GM12878 (cell line): ENCODE measurements around the gene GNB5. TPM values are rescaled to one million over a fixed set of nuclear protein-coding genes. Genes with fewer than 3 reads are reported as not detected.

Source experiments
- ATAC-seq: fragments of 200-7000 bp; cut with Tn5 transposase; 3 replicates; pipeline ENCODE4 v1.9.1; 2020; ENCODE audit warnings: mild to moderate bottlenecking, moderate library complexity
- BruUV-seq: library from RNA; stranded (reverse); fragments of 400-500 nt; replicated peaks from 2 replicates; lab custom pipeline; 2021; lab: Mats Ljungman, UMichigan
- CTCF ChIA-PET: fragments of 300-600 bp; sonication (Branson Sonifier 250); formaldehyde crosslinking; extraction: SDS; loops from one replicate; lab custom pipeline; 2021; ENCODE audit warnings: inconsistent platforms; lab: Yijun Ruan, JAX
- POLR2A ChIA-PET: fragments of 350-600 bp; formaldehyde crosslinking; extraction: SDS; loops from one replicate; lab custom pipeline; 2021; ENCODE audit warnings: inconsistent platforms; lab: Charles Lee
- RAD21 ChIA-PET: fragments of 300-600 bp; sonication (Branson Sonifier 250); formaldehyde crosslinking; loops from one replicate; lab custom pipeline; 2023; ENCODE audit warnings: antibody characterized with exemption; ENCODE audit not compliant: unreplicated experiment; lab: Charles Lee
- SMC1A ChIA-PET: fragments of 300-600 bp; sonication (Branson Sonifier 250); formaldehyde crosslinking; loops from one replicate; lab custom pipeline; 2023; ENCODE audit not compliant: unreplicated experiment, uncharacterized antibody; lab: Charles Lee
- DNase-seq: peaks from one replicate; pipeline ENCODE4 v3.0.0-alpha.2; 2011; ENCODE audit warnings: low read depth, low spot score
- FAIRE-seq: peaks from 3 replicates; lab custom pipeline; 2011; peaks lifted over from hg19 to GRCh38; lab: Jason Lieb, UNC
- H2AFZ ChIP-seq: 2 replicates; pipeline ENCODE4 v1.6.0; 2011; ENCODE audit warnings: low read depth, low read length, control low read depth; ENCODE audit not compliant: control insufficient read depth
- H3K27ac ChIP-seq: 2 replicates; pipeline ENCODE4 v1.5.1; 2011; ENCODE audit warnings: control low read depth; ENCODE audit not compliant: control insufficient read depth, insufficient read depth
- H3K27me3 ChIP-seq, 2 experiments: replicated peaks in 1 of 2; 2 replicates each; pipeline versions ENCODE4 v1.6.0 to v1.6.1; 2011; ENCODE audit warnings: low read length in 1 of 2; ENCODE audit not compliant: control insufficient read depth in 2 of 2, insufficient read depth in 2 of 2
- H3K36me3 ChIP-seq, 2 experiments: 2 replicates each; pipeline ENCODE4 v1.5.1; 2011; ENCODE audit warnings: low read length in 1 of 2; ENCODE audit not compliant: control insufficient read depth in 2 of 2, insufficient read depth in 2 of 2
- H3K4me1 ChIP-seq: 2 replicates; pipeline ENCODE4 v1.6.1; 2011; ENCODE audit warnings: mild to moderate bottlenecking, low read length, moderate library complexity, mixed read lengths; ENCODE audit not compliant: control insufficient read depth, insufficient read depth
- H3K4me2 ChIP-seq: 2 replicates; pipeline ENCODE4 v1.6.0; 2011; ENCODE audit warnings: control low read depth; ENCODE audit not compliant: control insufficient read depth, insufficient read depth
- H3K4me3 ChIP-seq: fragments of 200-600 bp; sonication (generic); 2 replicates; pipeline ENCODE4 v1.5.1; 2016
- H3K79me2 ChIP-seq: 2 replicates; pipeline ENCODE4 v1.6.0; 2011; ENCODE audit warnings: low read length; ENCODE audit not compliant: control insufficient read depth, insufficient read depth
- H3K9ac ChIP-seq: 2 replicates; pipeline ENCODE4 v1.8.0; 2011; ENCODE audit warnings: low read length, control low read depth, mixed read lengths; ENCODE audit not compliant: control insufficient read depth, insufficient read depth
- H3K9me3 ChIP-seq: replicated peaks from 3 replicates; pipeline ENCODE4 v1.5.1; 2011; ENCODE audit warnings: mild to moderate bottlenecking, low read length; ENCODE audit not compliant: control insufficient read depth, insufficient read depth
- H4K20me1 ChIP-seq: 2 replicates; pipeline ENCODE4 v1.6.0; 2011; ENCODE audit not compliant: control insufficient read depth, insufficient read depth
- ASH2L ChIP-seq: fragments of 300-600, 200-600 bp; sonication (generic); IDR thresholded peaks from 2 replicates; pipeline ENCODE4 v1.6.1; 2017; ENCODE audit warnings: low read depth, mild to moderate bottlenecking, borderline replicate concordance
- BCL3 ChIP-seq: IDR thresholded peaks from 2 replicates; pipeline ENCODE4 v1.6.1; 2011; ENCODE audit warnings: borderline replicate concordance, low read depth, mild to moderate bottlenecking, moderate library complexity, low read length; ENCODE audit not compliant: insufficient read depth, poor library complexity, severe bottlenecking
- BMI1 ChIP-seq: fragments of 450-650 bp; IDR thresholded peaks from 2 replicates; pipeline ENCODE4 v1.6.1; 2016; ENCODE audit warnings: mild to moderate bottlenecking, moderate library complexity, borderline replicate concordance
- CHD4 ChIP-seq: fragments of 200-600 bp; sonication (generic); IDR thresholded peaks from 2 replicates; pipeline ENCODE4 v1.6.1; 2016; ENCODE audit warnings: mild to moderate bottlenecking
- CREM ChIP-seq: IDR thresholded peaks from 2 replicates; pipeline ENCODE4 v1.6.1; 2014; ENCODE audit warnings: antibody characterized with exemption, low read depth
- EED ChIP-seq: sonication (generic); IDR thresholded peaks from 2 replicates; pipeline ENCODE4 v1.6.1; 2016; ENCODE audit warnings: antibody characterized with exemption, low read depth
- JUND ChIP-seq: IDR thresholded peaks from 2 replicates; pipeline ENCODE4 v1.6.1; 2012; ENCODE audit warnings: low read depth, mild to moderate bottlenecking, low read length, improper control_type of control experiment, moderate library complexity
- MTA3 ChIP-seq: IDR thresholded peaks from 2 replicates; pipeline ENCODE4 v1.6.1; 2012; ENCODE audit warnings: low read length, inconsistent platforms, borderline replicate concordance
- MYC ChIP-seq: IDR thresholded peaks from 2 replicates; pipeline ENCODE4 v1.6.1; 2011; ENCODE audit warnings: mild to moderate bottlenecking, low read length, moderate library complexity, inconsistent platforms; ENCODE audit not compliant: insufficient read depth, insufficient replicate concordance, insufficient read length, severe bottlenecking
- NFIC ChIP-seq: IDR thresholded peaks from 2 replicates; pipeline ENCODE4 v1.6.1; 2012; ENCODE audit warnings: low read depth, mild to moderate bottlenecking, inconsistent platforms, low read length, moderate library complexity
- POU2F2 ChIP-seq: IDR thresholded peaks from 3 replicates; pipeline ENCODE4 v1.6.1; 2011; ENCODE audit warnings: low read depth, mild to moderate bottlenecking, low read length, borderline replicate concordance
- SIX5 ChIP-seq: IDR thresholded peaks from 2 replicates; pipeline ENCODE4 v1.6.1; 2011; ENCODE audit warnings: mild to moderate bottlenecking, low read depth, low read length, moderate library complexity; ENCODE audit not compliant: severe bottlenecking
- SPI1 ChIP-seq: IDR thresholded peaks from 2 replicates; pipeline ENCODE4 v1.6.1; 2011; ENCODE audit warnings: low read depth, mild to moderate bottlenecking, low read length, moderate library complexity, borderline replicate concordance; ENCODE audit not compliant: insufficient read depth
- SUPT20H ChIP-seq: IDR thresholded peaks from 2 replicates; pipeline ENCODE4 v1.6.1; 2011; ENCODE audit warnings: low read depth, mild to moderate bottlenecking, low read length, moderate library complexity, borderline replicate concordance; ENCODE audit not compliant: control insufficient read depth
- TAF1 ChIP-seq: IDR thresholded peaks from 2 replicates; pipeline ENCODE4 v1.6.1; 2011; ENCODE audit warnings: mild to moderate bottlenecking, low read depth, low read length, borderline replicate concordance
- ZNF384 ChIP-seq: IDR thresholded peaks from 2 replicates; pipeline ENCODE4 v1.6.1; 2012; ENCODE audit warnings: low read depth, mild to moderate bottlenecking, low read length, improper control_type of control experiment, borderline replicate concordance
- ZNF622 ChIP-seq: fragments of 450-650 bp; IDR thresholded peaks from 2 replicates; pipeline ENCODE4 v1.6.1; 2017; ENCODE audit warnings: mild to moderate bottlenecking, inconsistent platforms
- WGBS: methylation state at CpG from one replicate; pipeline ENCODE4 v1.1.6; 2016; ENCODE audit warnings: low lambda C conversion rate; ENCODE audit not compliant: insufficient replicate concordance, insufficient coverage; ENCODE audit errors: missing lambda C conversion rate; 5-methylcytosine and 5-hydroxymethylcytosine counted together
- in situ Hi-C: fragments of 300-500 bp; cut with MboI; formaldehyde crosslinking; loops from 9 replicates; pipeline ENCODE4 v1.14.3; 2018; ENCODE audit warnings: mixed read lengths
- intact Hi-C: fragments of 100-400 bp; cut with micrococcal nuclease; formaldehyde crosslinking; loops from one replicate; pipeline ENCODE4 v1.14.2; 2022; ENCODE audit not compliant: unreplicated experiment
- polyA plus RNA-seq, 11 experiments: library from polyadenylated mRNA; depleted of rRNA in 4 of 11; unstranded in 6 of 11; stranded (reverse) in 5 of 11; fragments of >200 nt; fragmentation: Nextera tagmentation in 4 of 11; fragmentation: Illumina TruSeq in 1 of 11; extraction: Ambion mirVana in 4 of 11; extraction: Trizol in 1 of 11; gene quantifications; 1 replicate in 1 of 11; 2 replicates in 10 of 11; pipeline versions ENCODE4 v1.2.1 to v1.2.3, GENCODE V29; 2011 to 2016; ENCODE audit warnings: inconsistent platforms in 2 of 11, missing spikeins in 2 of 11, low read depth in 1 of 11
- total RNA-seq, 4 experiments: library from RNA; depleted of rRNA in 3 of 4; stranded (reverse); fragments of >200 nt in 3 of 4; fragmentation: Illumina TruSeq in 1 of 4; extraction: Trizol in 1 of 4; gene quantifications; 2 replicates each; pipeline versions ENCODE4 v1.2.1 to v1.2.3, GENCODE V29; 2013 to 2021
- TF ChIP-seq, protein P1 (sequence below), 3 experiments: IDR thresholded peaks in 2 of 3; conservative IDR thresholded peaks in 1 of 3; 2 replicates each; pipeline ENCODE4 v1.5.1; 2011; ENCODE audit warnings: low read depth in 3 of 3, low read length in 3 of 3, mild to moderate bottlenecking in 3 of 3, control low read depth in 2 of 3, moderate library complexity in 2 of 3, inconsistent platforms in 1 of 3, mixed read lengths in 1 of 3; ENCODE audit not compliant: control insufficient read depth in 2 of 3, insufficient read depth in 1 of 3; ENCODE audit errors: extremely low read depth in 1 of 3

The GNB5 gene
- total and polyA plus RNA-seq, 10 of the 15 experiments (the other 5 are each of a cell fraction or from before 2014, with no cell fraction given): 2.4 to 25.9 (median 15.2) TPM

GRCh38 chr15:52124270-52124880, 66.8 kb downstream of the GNB5 start:
- H3K9ac ChIP-seq: no peak overlapping the region
- H3K27ac ChIP-seq: no peak overlapping the region
- ChIA-PET RAD21 (interaction anchor here (0.8 to 1.3 kb wide), 2 partner anchors 9 to 21 kb away, joined by 3 to 7 read pairs; no protein-coding TSS in a partner anchor), POLR2A (interaction anchor here (1.0 to 1.8 kb wide), 2 partner anchors 9 to 12 kb away, joined by 3 to 7 read pairs; no protein-coding TSS in a partner anchor), SMC1A (interaction anchor here (0.6 to 3.3 kb wide), 9 partner anchors 9 to 88 kb away, joined by 3 to 19 read pairs (median 5); no protein-coding TSS in a partner anchor), CTCF (interaction anchor here (1.4 to 1.7 kb wide), 3 partner anchors 9 to 15 kb away, joined by 3 to 7 read pairs (median 6); partner anchors contain the start of gene BCL2L10)
- no peaks in the 10 kb centered on the region for H4K20me1 ChIP-seq
- H3K4me3 ChIP-seq: no peak overlapping the region
- no peaks in the 10 kb centered on the region for H3K9me3 ChIP-seq
- no peaks in the 10 kb centered on the region for H3K4me1 ChIP-seq
- H3K4me2 ChIP-seq: no peak overlapping the region
- no peaks in the 10 kb centered on the region for H3K79me2 ChIP-seq
- BruUV-seq: no TSS peak
- H2AFZ ChIP-seq: no peak overlapping the region; the same call in 1 of the 2 replicates
- H3K36me3 ChIP-seq: no peaks in the 10 kb centered on the region; a peak in 1 of 4 replicates
- DNase-seq (no peak), ATAC-seq (peak; percentile 50), FAIRE-seq (peak; percentile 59)
- in situ Hi-C loops (no loop called here), intact Hi-C loops (no loop called here)
- WGBS: 68% methylated on average over 11 of the region's 11 CpGs
- no peaks in the 10 kb centered on the region for H3K27me3 ChIP-seq
- TF ChIP-seq ZNF622 (no peak), MTA3 (no peak), BMI1 (no peak), SPI1 (no peak), BCL3 (no peak), JUND (no peak), POU2F2 (no peak), ASH2L (no peak), NFIC (no peak), CREM (no peak), ZNF384 (no peak), MYC (no peak), SIX5 (no peak), EED (no peak), TAF1 (no peak), CHD4 (no peak), SUPT20H (no peak)
- TF ChIP-seq, protein P1, sequence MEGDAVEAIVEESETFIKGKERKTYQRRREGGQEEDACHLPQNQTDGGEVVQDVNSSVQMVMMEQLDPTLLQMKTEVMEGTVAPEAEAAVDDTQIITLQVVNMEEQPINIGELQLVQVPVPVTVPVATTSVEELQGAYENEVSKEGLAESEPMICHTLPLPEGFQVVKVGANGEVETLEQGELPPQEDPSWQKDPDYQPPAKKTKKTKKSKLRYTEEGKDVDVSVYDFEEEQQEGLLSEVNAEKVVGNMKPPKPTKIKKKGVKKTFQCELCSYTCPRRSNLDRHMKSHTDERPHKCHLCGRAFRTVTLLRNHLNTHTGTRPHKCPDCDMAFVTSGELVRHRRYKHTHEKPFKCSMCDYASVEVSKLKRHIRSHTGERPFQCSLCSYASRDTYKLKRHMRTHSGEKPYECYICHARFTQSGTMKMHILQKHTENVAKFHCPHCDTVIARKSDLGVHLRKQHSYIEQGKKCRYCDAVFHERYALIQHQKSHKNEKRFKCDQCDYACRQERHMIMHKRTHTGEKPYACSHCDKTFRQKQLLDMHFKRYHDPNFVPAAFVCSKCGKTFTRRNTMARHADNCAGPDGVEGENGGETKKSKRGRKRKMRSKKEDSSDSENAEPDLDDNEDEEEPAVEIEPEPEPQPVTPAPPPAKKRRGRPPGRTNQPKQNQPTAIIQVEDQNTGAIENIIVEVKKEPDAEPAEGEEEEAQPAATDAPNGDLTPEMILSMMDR (IDR thresholded peaks at IDR 0.05 in 2 of 3, conservative IDR thresholded peaks at IDR 0.05 in 1 of 3; ENCODE audit: control insufficient read depth in 2 of 3, extremely low read depth in 1 of 3, insufficient read depth in 1 of 3, low read depth in 3 of 3, low read length in 3 of 3): no peak
